A673 (cell line): ENCODE results near the gene LRRC36.

Source experiments
- CTCF ChIP-seq: fragments of 300-800, 200-600 bp; sonication (generic); conservative IDR thresholded peaks from 2 replicates; pipeline ENCODE4 v1.5.1; 2017; ENCODE audit warnings: low read depth, mild to moderate bottlenecking, antibody characterized with exemption, low read length, moderate library complexity, mixed read lengths
- EZH2 ChIP-seq: fragments of 200-600 bp; sonication (generic); IDR thresholded peaks from 2 replicates; pipeline ENCODE4 v1.6.1; 2017; ENCODE audit warnings: borderline replicate concordance, low read depth, mild to moderate bottlenecking, mixed read lengths, antibody characterized with exemption, low read length; ENCODE audit not compliant: poor library complexity, severe bottlenecking

- TF ChIP-seq CTCF (no peak), EZH2 (no peak)
Measured at GRCh38 chr16:67298277-67298676, 28.3 kb upstream of the LRRC36 start.
